Activated T-cell treated with anti-CD3 and anti-CD28 coated beads, Interleukin-2, amount 50 U/mL, for 4 hours (primary cell): ENCODE measurements around the gene NUDT19. TPM values are rescaled to one million over a fixed set of nuclear protein-coding genes. Genes with fewer than 3 reads are reported as not detected.
"Not testable (repeated sequence)": the region's sequence is repeated elsewhere in the genome, so short reads cannot be mapped to it uniquely, and the experiment has no call there.

Experiments
- ATAC-seq, 2 donors: fragments of 200-7000 bp; cut with Tn5 transposase; one replicate each; pipeline ENCODE4 v1.10.0; 2021
- DNase-seq: peaks from one replicate; pipeline ENCODE4 v3.0.0-alpha.2; 2020
- H3K27me3 Mint-ChIP-seq: one replicate; pipeline ENCODE4 v1.8.0; 2021; ENCODE audit warnings: low read depth, mixed read lengths
- H3K36me3 Mint-ChIP-seq: one replicate; pipeline ENCODE4 v1.8.0; 2022; ENCODE audit warnings: mixed read lengths; ENCODE audit not compliant: insufficient read depth
- H3K4me1 Mint-ChIP-seq: one replicate; pipeline ENCODE4 v1.8.0; 2021; ENCODE audit warnings: low read depth, mixed read lengths
- H3K4me3 Mint-ChIP-seq: one replicate; pipeline ENCODE4 v1.8.0; 2021; ENCODE audit warnings: mild to moderate bottlenecking, moderate library complexity, mixed read lengths
- H3K9me3 Mint-ChIP-seq: one replicate; pipeline ENCODE4 v1.8.0; 2021; ENCODE audit warnings: mixed read lengths
- total RNA-seq, 3 donors: library from RNA; stranded (reverse); gene quantifications; one replicate each; pipeline ENCODE4 v1.2.1, GENCODE V29; 2021

The NUDT19 gene
- total RNA-seq = 10 to 100 TPM; 22.3 to 27.8 (median 24.7) TPM

GRCh38 chr19:32691291-32691951, at the start of gene NUDT19:
Gene NUDT19, plus strand, starts transcription at chr19:32691821. Its CDS starts 140 bp downstream, at chr19:32691961.
- peaks cover 17% of the 10 kb centered on the region for H3K36me3 Mint-ChIP-seq
- ATAC-seq (peak; percentile 81 to 83), DNase-seq (peak; percentile 70)
- H3K9me3 Mint-ChIP-seq = no peaks in the 10 kb centered on the region
- H3K27me3 Mint-ChIP-seq = no peaks in the 10 kb centered on the region
- peaks cover 52% of the 10 kb centered on the region for H3K4me1 Mint-ChIP-seq
- H3K4me3 Mint-ChIP-seq = peak within 1 kb of the TSS; percentile 90

- H3K4me3 Mint-ChIP-seq = no peak overlapping the region
- no peaks in the 10 kb centered on the region for H3K27me3 Mint-ChIP-seq
- DNase-seq (peak; percentile 47), ATAC-seq (peak; percentile 96 to 97)
- peaks cover 24% of the 10 kb centered on the region for H3K4me1 Mint-ChIP-seq
- peaks cover 38% of the 10 kb centered on the region for H3K36me3 Mint-ChIP-seq
- no peaks in the 10 kb centered on the region for H3K9me3 Mint-ChIP-seq
These were observed 48.9 kb upstream of the NUDT19 start for GRCh38 chr19:32642771-32643170.

GRCh38 chr19:32646556-32646955, 45.1 kb upstream of the NUDT19 start:
- H3K9me3 Mint-ChIP-seq = no peaks in the 10 kb centered on the region
- DNase-seq (no peak), ATAC-seq (no peak)
- H3K27me3 Mint-ChIP-seq = no peaks in the 10 kb centered on the region
- H3K4me3 Mint-ChIP-seq = no peak overlapping the region
- peaks cover 24% of the 10 kb centered on the region for H3K4me1 Mint-ChIP-seq
- H3K36me3 Mint-ChIP-seq = peaks cover 33% of the 10 kb centered on the region

- ATAC-seq = no peak
- H3K4me1 Mint-ChIP-seq = peaks cover 18% of the 10 kb centered on the region
These were observed 44.3 kb upstream of the NUDT19 start for GRCh38 chr19:32647361-32647760.

GRCh38 chr19:32649751-32650150, 41.9 kb upstream of the NUDT19 start:
- peaks cover 13% of the 10 kb centered on the region for H3K36me3 Mint-ChIP-seq
- ATAC-seq = no peak
- H3K27me3 Mint-ChIP-seq = no peaks in the 10 kb centered on the region
- no peak overlapping the region for H3K4me3 Mint-ChIP-seq
- no peaks in the 10 kb centered on the region for H3K9me3 Mint-ChIP-seq
- DNase-seq = no peak
- H3K4me1 Mint-ChIP-seq = peaks cover 2% of the 10 kb centered on the region

More at GRCh38 chr19:32647361-32647760, 44.3 kb upstream of the NUDT19 start:
- no peaks in the 10 kb centered on the region for H3K27me3 Mint-ChIP-seq
- H3K4me3 Mint-ChIP-seq = no peak overlapping the region
- no peaks in the 10 kb centered on the region for H3K9me3 Mint-ChIP-seq
- peaks cover 27% of the 10 kb centered on the region for H3K36me3 Mint-ChIP-seq
- DNase-seq = no peak

GRCh38 chr19:32650671-32651070, 41.0 kb upstream of the NUDT19 start:
- Mint-ChIP-seq H3K4me1 (peaks cover 2% of the 10 kb centered on the region), H3K36me3 (peaks cover 13% of the 10 kb centered on the region), H3K4me3 (no peak overlapping the region), H3K27me3 (no peaks in the 10 kb centered on the region), H3K9me3 (no peaks in the 10 kb centered on the region)
- no peak for ATAC-seq
- DNase-seq = no peak

- peaks cover under 1% of the 10 kb centered on the region for H3K4me1 Mint-ChIP-seq
- no peak overlapping the region for H3K4me3 Mint-ChIP-seq
- H3K27me3 Mint-ChIP-seq = no peaks in the 10 kb centered on the region
- no peaks in the 10 kb centered on the region for H3K9me3 Mint-ChIP-seq
- DNase-seq (no peak), ATAC-seq (no peak)
- H3K36me3 Mint-ChIP-seq = peaks cover 17% of the 10 kb centered on the region
These were observed 39.9 kb upstream of the NUDT19 start for GRCh38 chr19:32651729-32652140.

GRCh38 chr19:32652331-32652730, 39.3 kb upstream of the NUDT19 start:
- not testable (repeated sequence) for H3K4me1 Mint-ChIP-seq, ATAC-seq, H3K27me3 Mint-ChIP-seq, DNase-seq, H3K4me3 Mint-ChIP-seq, H3K9me3 Mint-ChIP-seq
- peaks cover 13% of the 10 kb centered on the region for H3K36me3 Mint-ChIP-seq

GRCh38 chr19:32652894-32653598, 38.6 kb upstream of the NUDT19 start:
- Mint-ChIP-seq H3K9me3 (no peaks in the 10 kb centered on the region), H3K4me3 (no peak overlapping the region), H3K4me1 (no peaks in the 10 kb centered on the region), H3K36me3 (peaks cover 11% of the 10 kb centered on the region), H3K27me3 (no peaks in the 10 kb centered on the region)
- no peak for DNase-seq
- no peak for ATAC-seq

- DNase-seq = no peak
- no peaks in the 10 kb centered on the region for H3K9me3 Mint-ChIP-seq
- no peaks in the 10 kb centered on the region for H3K4me1 Mint-ChIP-seq
- H3K36me3 Mint-ChIP-seq = peaks cover 11% of the 10 kb centered on the region
- no peaks in the 10 kb centered on the region for H3K27me3 Mint-ChIP-seq
- no peak for ATAC-seq
- H3K4me3 Mint-ChIP-seq = no peak overlapping the region
These were observed 38.1 kb upstream of the NUDT19 start for GRCh38 chr19:32653599-32653915.

- not testable (repeated sequence) for H3K27me3 Mint-ChIP-seq, ATAC-seq, H3K36me3 Mint-ChIP-seq, DNase-seq, H3K9me3 Mint-ChIP-seq, H3K4me3 Mint-ChIP-seq, H3K4me1 Mint-ChIP-seq
These were observed 35.2 kb upstream of the NUDT19 start for GRCh38 chr19:32656379-32656778.

GRCh38 chr19:32658075-32658474, 33.5 kb upstream of the NUDT19 start:
- no peak for DNase-seq
- Mint-ChIP-seq H3K27me3 (no peaks in the 10 kb centered on the region), H3K4me1 (peaks cover 3% of the 10 kb centered on the region), H3K36me3 (peaks cover 5% of the 10 kb centered on the region), H3K9me3 (no peaks in the 10 kb centered on the region), H3K4me3 (no peak overlapping the region)
- no peak for ATAC-seq

GRCh38 chr19:32658527-32658926, 33.1 kb upstream of the NUDT19 start:
- H3K27me3 Mint-ChIP-seq = no peaks in the 10 kb centered on the region

GRCh38 chr19:32661318-32661717, 30.3 kb upstream of the NUDT19 start:
- H3K27me3 Mint-ChIP-seq = no peaks in the 10 kb centered on the region
- H3K9me3 Mint-ChIP-seq = no peaks in the 10 kb centered on the region
- peaks cover 4% of the 10 kb centered on the region for H3K4me1 Mint-ChIP-seq
- no peak for ATAC-seq
- peaks cover 2% of the 10 kb centered on the region for H3K36me3 Mint-ChIP-seq
- H3K4me3 Mint-ChIP-seq = no peak overlapping the region
- no peak for DNase-seq

More at GRCh38 chr19:32658527-32658926, 33.1 kb upstream of the NUDT19 start:
- Mint-ChIP-seq H3K4me3 (no peak overlapping the region), H3K9me3 (no peaks in the 10 kb centered on the region), H3K4me1 (peaks cover 4% of the 10 kb centered on the region), H3K36me3 (peaks cover 5% of the 10 kb centered on the region)
- ATAC-seq (no peak), DNase-seq (no peak)

- H3K4me3 Mint-ChIP-seq = no peak overlapping the region
- ATAC-seq = no peak
- H3K9me3 Mint-ChIP-seq = no peaks in the 10 kb centered on the region
- H3K27me3 Mint-ChIP-seq = no peaks in the 10 kb centered on the region
- DNase-seq = no peak
- peaks cover 4% of the 10 kb centered on the region for H3K4me1 Mint-ChIP-seq
- peaks cover 5% of the 10 kb centered on the region for H3K36me3 Mint-ChIP-seq
These were observed 29.4 kb upstream of the NUDT19 start for GRCh38 chr19:32662186-32662585.
